ENCODE measurements around the gene MXD4. TPM values are rescaled to one million over a fixed set of nuclear protein-coding genes. Genes with fewer than 3 reads are reported as not detected.

MXD4 gene
- polyA plus RNA-seq, 1 experiment, result 46.0 TPM

DNA sequence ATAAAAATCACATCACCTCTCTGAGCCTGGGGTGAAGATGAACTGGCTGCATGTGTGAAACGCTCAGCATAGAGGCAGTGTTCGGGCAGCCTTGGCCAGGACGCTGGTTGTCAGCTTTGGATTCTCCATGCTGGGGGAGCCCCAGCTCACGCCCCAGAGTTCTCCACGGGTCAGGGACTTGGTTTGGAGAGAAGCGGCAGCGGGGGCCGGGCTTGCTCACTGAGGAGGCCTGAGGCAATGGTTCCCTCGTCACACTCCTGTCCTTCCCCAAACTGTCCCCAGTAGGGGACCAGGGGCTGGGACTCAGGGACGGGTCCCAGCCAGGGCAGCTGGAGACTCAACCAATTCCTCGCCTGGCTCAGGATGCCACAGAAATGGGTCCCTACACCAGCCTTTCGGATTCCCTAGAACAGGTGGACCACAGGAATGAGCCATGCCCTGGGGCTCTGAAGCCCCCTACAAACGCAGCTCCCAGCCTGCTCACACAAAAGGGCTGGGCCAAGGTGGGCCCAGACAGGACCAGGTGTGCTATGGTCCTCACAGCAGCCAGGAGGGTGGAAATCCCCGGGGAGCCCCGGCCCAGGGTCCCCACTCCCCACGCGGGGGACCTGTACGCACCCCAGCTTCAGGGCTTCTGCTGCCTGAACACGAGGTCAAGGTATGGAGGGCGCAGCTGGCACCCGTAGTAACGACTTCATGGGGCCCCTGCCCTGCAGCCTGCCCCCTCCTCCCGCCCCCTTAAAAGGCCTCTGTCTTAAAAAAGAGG lies 1.4 kb downstream of the MXD4 start:
- Histone ChIP-seq H3K9me3 (ENCODE audit: control insufficient read depth, insufficient read depth, low read length) (no peaks in the 10 kb centered on the region; the same call in 1 of the 2 replicates), H3K4me3 (ENCODE audit: low read depth, low read length) (peak overlapping the region; percentile 83), H3K27ac (ENCODE audit: low read depth, low read length) (peak overlapping the region; percentile 52), H3K27me3 (ENCODE audit: control insufficient read depth, insufficient read depth, low read length) (no peaks in the 10 kb centered on the region)
- ChIA-PET POLR2A (interaction anchor here (1.2 kb wide), 1 partner anchor 19 kb away, joined by 5 read pairs; the partner anchor contains the start of genes HAUS3 and POLN), CTCF (no interaction called here)
- no peak for DNase-seq (ENCODE audit: low read depth, low spot score)
- TF ChIP-seq, protein P1, sequence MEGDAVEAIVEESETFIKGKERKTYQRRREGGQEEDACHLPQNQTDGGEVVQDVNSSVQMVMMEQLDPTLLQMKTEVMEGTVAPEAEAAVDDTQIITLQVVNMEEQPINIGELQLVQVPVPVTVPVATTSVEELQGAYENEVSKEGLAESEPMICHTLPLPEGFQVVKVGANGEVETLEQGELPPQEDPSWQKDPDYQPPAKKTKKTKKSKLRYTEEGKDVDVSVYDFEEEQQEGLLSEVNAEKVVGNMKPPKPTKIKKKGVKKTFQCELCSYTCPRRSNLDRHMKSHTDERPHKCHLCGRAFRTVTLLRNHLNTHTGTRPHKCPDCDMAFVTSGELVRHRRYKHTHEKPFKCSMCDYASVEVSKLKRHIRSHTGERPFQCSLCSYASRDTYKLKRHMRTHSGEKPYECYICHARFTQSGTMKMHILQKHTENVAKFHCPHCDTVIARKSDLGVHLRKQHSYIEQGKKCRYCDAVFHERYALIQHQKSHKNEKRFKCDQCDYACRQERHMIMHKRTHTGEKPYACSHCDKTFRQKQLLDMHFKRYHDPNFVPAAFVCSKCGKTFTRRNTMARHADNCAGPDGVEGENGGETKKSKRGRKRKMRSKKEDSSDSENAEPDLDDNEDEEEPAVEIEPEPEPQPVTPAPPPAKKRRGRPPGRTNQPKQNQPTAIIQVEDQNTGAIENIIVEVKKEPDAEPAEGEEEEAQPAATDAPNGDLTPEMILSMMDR (IDR thresholded peaks at IDR 0.05; ENCODE audit: low read depth, low read length), result no peak

DNA sequence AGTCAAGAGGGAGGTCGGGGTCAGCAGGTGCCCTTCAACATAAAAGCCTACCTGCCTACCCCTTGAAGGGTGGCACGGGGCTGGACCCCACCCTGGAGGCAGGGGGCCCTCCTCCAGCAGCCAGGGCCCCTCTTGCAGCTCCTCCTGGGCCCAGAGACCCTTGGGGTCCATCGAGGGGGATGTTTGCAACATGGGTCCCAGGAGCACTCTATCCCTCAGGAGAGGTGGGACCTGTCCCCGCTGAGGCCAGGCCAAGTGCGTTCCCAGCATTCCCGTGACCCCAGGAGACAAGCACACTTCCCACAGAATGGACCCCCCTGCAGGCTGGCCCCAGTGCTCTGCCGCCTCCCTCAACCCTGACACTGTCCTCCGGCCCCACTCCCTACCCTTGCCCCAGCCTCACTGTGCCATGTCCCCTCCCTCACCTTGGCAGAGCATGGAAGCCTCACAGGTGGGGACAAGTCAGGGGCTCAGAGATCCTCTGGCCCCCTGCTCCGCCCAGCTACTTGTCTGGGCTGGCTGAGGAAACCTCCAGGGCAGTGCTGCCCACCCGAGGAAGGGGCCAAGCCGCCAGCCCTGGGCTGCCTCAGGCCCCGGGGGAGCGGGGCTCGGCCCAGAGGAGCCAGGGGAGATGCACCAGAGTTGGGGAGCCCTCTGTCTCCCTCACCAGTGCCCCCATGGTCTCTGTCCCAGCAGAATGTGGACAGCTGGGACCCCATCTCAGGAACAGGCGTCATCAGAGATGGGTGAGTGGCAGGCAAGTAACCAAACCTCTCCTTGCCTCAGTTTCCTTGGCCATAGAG lies 2.2 kb downstream of the MXD4 start:
- peak overlapping the region; percentile 83 for H3K4me3 ChIP-seq (ENCODE audit: low read depth, low read length)
- TF ChIP-seq, protein P1 (IDR thresholded peaks at IDR 0.05; ENCODE audit: low read depth, low read length), result no peak
- H3K27me3 ChIP-seq (ENCODE audit: control insufficient read depth, insufficient read depth, low read length), result no peaks in the 10 kb centered on the region
- POLR2A ChIA-PET, result interaction anchor here (1.2 kb wide), 1 partner anchor 18 kb away, joined by 5 read pairs; the partner anchor contains the start of genes HAUS3 and POLN
- H3K27ac ChIP-seq (ENCODE audit: low read depth, low read length), result no peak overlapping the region
- no peak for DNase-seq (ENCODE audit: low read depth, low spot score)
- CTCF ChIA-PET, result no interaction called here
- H3K9me3 ChIP-seq (ENCODE audit: control insufficient read depth, insufficient read depth, low read length), result no peaks in the 10 kb centered on the region; the same call in 1 of the 2 replicates

- no peak for DNase-seq (ENCODE audit: low read depth, low spot score)
- Histone ChIP-seq H3K4me3 (ENCODE audit: low read depth, low read length) (no peak overlapping the region), H3K27me3 (ENCODE audit: control insufficient read depth, insufficient read depth, low read length) (no peaks in the 10 kb centered on the region), H3K27ac (ENCODE audit: low read depth, low read length) (no peak overlapping the region), H3K9me3 (ENCODE audit: control insufficient read depth, insufficient read depth, low read length) (no peaks in the 10 kb centered on the region; the same call in 1 of the 2 replicates)
- CTCF ChIA-PET, result no interaction called here
- TF ChIP-seq, protein P1 (IDR thresholded peaks at IDR 0.05; ENCODE audit: low read depth, low read length), result no peak
- POLR2A ChIA-PET, result no interaction called here
Observed at GRCh38 chr4:2259036-2259540, 2.8 kb downstream of the MXD4 start.

DNA sequence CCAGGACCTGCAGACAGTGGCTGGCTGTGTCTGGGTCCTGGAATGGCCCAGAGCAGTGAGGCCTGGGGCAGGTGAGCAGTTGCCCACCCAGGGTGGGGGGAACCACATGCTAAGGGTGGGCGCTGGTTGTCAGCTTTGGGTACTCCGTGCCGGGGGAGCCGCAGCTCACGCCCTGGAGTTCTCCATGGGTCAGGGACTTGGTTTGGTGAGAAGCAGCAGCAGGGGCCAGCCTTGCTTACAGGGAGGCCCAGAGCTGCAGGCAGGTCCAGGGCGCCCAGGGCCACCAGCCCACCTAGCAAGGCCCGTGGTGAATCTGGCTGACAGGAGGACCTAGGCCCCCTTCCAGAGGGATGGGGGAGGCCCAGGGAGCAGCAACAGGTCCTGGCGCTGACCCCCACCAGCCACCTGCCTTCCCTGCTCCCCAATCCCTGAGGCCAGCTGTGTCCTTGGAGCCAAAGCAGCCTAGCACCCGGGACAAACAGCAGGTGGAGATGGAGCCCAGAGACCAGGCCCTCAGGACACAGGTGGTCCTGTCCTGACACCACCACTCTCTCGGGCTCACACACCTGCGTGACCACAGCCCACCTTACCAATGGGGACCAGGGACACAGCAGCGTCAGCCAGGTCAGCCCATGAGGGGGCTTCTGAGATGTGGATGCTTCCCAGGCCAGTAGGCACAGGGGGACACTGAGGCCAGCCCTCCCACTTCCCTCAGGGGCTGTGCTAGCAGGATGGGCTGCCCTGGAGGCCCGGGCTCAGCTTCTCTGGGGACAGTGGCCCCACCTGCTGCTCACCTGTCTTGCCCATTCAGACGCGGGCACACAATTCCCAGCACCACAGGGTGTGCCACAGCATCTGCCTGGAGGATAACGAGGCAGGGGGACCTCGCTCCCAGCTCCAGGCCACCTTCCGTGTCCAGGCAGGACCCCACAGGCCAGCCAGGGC lies 3.5 kb downstream of the MXD4 start:
- Histone ChIP-seq H3K27ac (ENCODE audit: low read depth, low read length) (no peak overlapping the region), H3K27me3 (ENCODE audit: control insufficient read depth, insufficient read depth, low read length) (no peaks in the 10 kb centered on the region), H3K9me3 (ENCODE audit: control insufficient read depth, insufficient read depth, low read length) (no peaks in the 10 kb centered on the region; the same call in 1 of the 2 replicates), H3K4me3 (ENCODE audit: low read depth, low read length) (no peak overlapping the region)
- TF ChIP-seq, protein P1 (IDR thresholded peaks at IDR 0.05; ENCODE audit: low read depth, low read length), result no peak
- DNase-seq (ENCODE audit: low read depth, low spot score), result no peak
- CTCF ChIA-PET, result interaction anchor here (0.5 kb wide), 1 partner anchor 96 kb away, joined by 11 read pairs; no protein-coding TSS in a partner anchor
- POLR2A ChIA-PET, result no interaction called here

Measured in AG04450 (cell line).